SU-DHL-6 (cell line): ENCODE results near the gene TGM1.

ENCODE experiments used
- H2AFZ ChIP-seq: fragments of 200-600 bp; sonication (generic); 2 replicates; pipeline ENCODE4 v1.6.1; 2014; ENCODE audit warnings: low read depth, mild to moderate bottlenecking, moderate library complexity, mixed read lengths, antibody characterized with exemption, low read length; ENCODE audit not compliant: severe bottlenecking
- H3F3A ChIP-seq: fragments of 200-600 bp; shearing (Covaris generic); 2 replicates; pipeline ENCODE4 v1.6.0; 2016; ENCODE audit warnings: antibody characterized with exemption, mild to moderate bottlenecking; ENCODE audit not compliant: insufficient read depth
- H3K27ac ChIP-seq: fragments of 200-600 bp; sonication (generic); 2 replicates; pipeline ENCODE4 v1.5.1; 2016; ENCODE audit warnings: low read depth, mild to moderate bottlenecking, low read length, moderate library complexity, mixed read lengths
- H3K27me3 ChIP-seq: fragments of 200-600 bp; sonication (generic), shearing (Covaris generic); 2 replicates; pipeline ENCODE4 v1.6.0; 2014; ENCODE audit warnings: mild to moderate bottlenecking, low read length
- H3K36me3 ChIP-seq: fragments of 200-600 bp; sonication (generic); 2 replicates; pipeline ENCODE4 v1.6.1; 2014; ENCODE audit warnings: mild to moderate bottlenecking, low read length, mixed read lengths
- H3K4me2 ChIP-seq: fragments of 300-600, 200-600 bp; shearing (Covaris generic), sonication (generic); 2 replicates; pipeline ENCODE4 v1.6.0; 2014; ENCODE audit warnings: low read length, low read depth, mild to moderate bottlenecking; ENCODE audit not compliant: poor library complexity, severe bottlenecking
- H3K4me3 ChIP-seq: fragments of 200-600 bp; sonication (generic); 2 replicates; pipeline ENCODE4 v1.5.1; 2014; ENCODE audit warnings: antibody characterized with exemption, low read length, mild to moderate bottlenecking, mixed read lengths; ENCODE audit not compliant: insufficient read depth, poor library complexity, severe bottlenecking
- H3K79me2 ChIP-seq: fragments of 200-600 bp; sonication (generic); 2 replicates; pipeline ENCODE4 v1.6.1; 2014; ENCODE audit warnings: mild to moderate bottlenecking, low read length, moderate library complexity; ENCODE audit not compliant: insufficient read depth
- H3K9ac ChIP-seq: fragments of 200-600 bp; sonication (generic); 2 replicates; pipeline ENCODE4 v1.7.0; 2014; ENCODE audit warnings: mild to moderate bottlenecking, low read length
- H3K9me2 ChIP-seq: fragments of 200-600 bp; sonication (generic); replicated peaks from 2 replicates; pipeline ENCODE4 v1.6.1; 2014; ENCODE audit warnings: low read length; ENCODE audit not compliant: insufficient read depth
- H3K9me3 ChIP-seq: fragments of 200-600 bp; sonication (generic); 2 replicates; pipeline ENCODE4 v1.6.1; 2014; ENCODE audit warnings: low read length, mixed read lengths; ENCODE audit not compliant: insufficient read depth
- H4K20me1 ChIP-seq: fragments of 200-600 bp; sonication (generic); 2 replicates; pipeline ENCODE4 v1.6.1; 2014; ENCODE audit warnings: low read depth, mild to moderate bottlenecking, antibody characterized with exemption, low read length, moderate library complexity, mixed read lengths
- CTCF ChIP-seq: fragments of 200-600 bp; sonication (generic); IDR thresholded peaks from one replicate; pipeline ENCODE4 v1.5.1; 2017; ENCODE audit warnings: antibody characterized with exemption, mild to moderate bottlenecking, low read length, moderate library complexity; ENCODE audit not compliant: insufficient read depth, poor library complexity, severe bottlenecking
- EZH2phosphoT487 ChIP-seq: fragments of 200-600 bp; sonication (generic), shearing (Covaris generic); conservative IDR thresholded peaks from 2 replicates; pipeline ENCODE4 v1.6.1; 2018; ENCODE audit warnings: mild to moderate bottlenecking, antibody characterized with exemption, low read length, moderate library complexity, mixed read lengths

The TGM1 gene

GRCh38 chr14:24261256-24261968 is 1.6 kb downstream of the TGM1 start:
- Histone ChIP-seq H3K27ac (no peak overlapping the region), H3K27me3 (no peaks in the 10 kb centered on the region), H3K9me3 (no peaks in the 10 kb centered on the region), H3K36me3 (no peaks in the 10 kb centered on the region), H3K4me3 (no peak overlapping the region), H3K4me2 (no peak overlapping the region), H3K9ac (no peak overlapping the region), H3K79me2 (no peaks in the 10 kb centered on the region), H4K20me1 (no peaks in the 10 kb centered on the region), H3F3A (no peaks in the 10 kb centered on the region), H2AFZ (no peak overlapping the region), H3K9me2 (no peaks in the 10 kb centered on the region)
- TF ChIP-seq CTCF, result no peak
- no peak for TF ChIP-seq EZH2phosphoT487

DNA sequence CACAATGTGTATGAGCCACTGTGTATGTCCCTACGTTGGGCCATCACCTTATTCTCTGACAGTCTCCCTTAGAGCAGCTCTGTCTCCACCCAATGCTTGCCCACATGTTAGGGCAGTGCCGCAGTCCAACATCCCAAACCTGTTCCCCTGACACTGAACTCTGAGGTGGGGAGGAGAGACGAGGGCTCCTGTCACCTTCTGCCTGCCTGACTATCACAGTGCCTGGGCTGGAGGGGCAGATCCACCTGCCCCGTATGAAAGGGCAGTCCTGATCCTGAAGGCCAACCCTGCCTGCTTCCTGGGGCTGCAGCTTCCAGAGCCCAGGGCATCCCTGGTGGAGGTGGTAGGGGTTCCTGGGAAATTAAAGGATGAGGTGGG is 2.2 kb downstream of the TGM1 start:
- Histone ChIP-seq H4K20me1 (no peaks in the 10 kb centered on the region), H3K27me3 (no peaks in the 10 kb centered on the region), H3K9me2 (no peaks in the 10 kb centered on the region), H3F3A (no peaks in the 10 kb centered on the region), H3K36me3 (no peaks in the 10 kb centered on the region), H2AFZ (no peak overlapping the region), H3K9ac (no peak overlapping the region), H3K4me2 (no peak overlapping the region), H3K79me2 (no peaks in the 10 kb centered on the region), H3K9me3 (no peaks in the 10 kb centered on the region), H3K4me3 (no peak overlapping the region), H3K27ac (no peak overlapping the region)
- TF ChIP-seq CTCF (no peak), EZH2phosphoT487 (no peak)

DNA sequence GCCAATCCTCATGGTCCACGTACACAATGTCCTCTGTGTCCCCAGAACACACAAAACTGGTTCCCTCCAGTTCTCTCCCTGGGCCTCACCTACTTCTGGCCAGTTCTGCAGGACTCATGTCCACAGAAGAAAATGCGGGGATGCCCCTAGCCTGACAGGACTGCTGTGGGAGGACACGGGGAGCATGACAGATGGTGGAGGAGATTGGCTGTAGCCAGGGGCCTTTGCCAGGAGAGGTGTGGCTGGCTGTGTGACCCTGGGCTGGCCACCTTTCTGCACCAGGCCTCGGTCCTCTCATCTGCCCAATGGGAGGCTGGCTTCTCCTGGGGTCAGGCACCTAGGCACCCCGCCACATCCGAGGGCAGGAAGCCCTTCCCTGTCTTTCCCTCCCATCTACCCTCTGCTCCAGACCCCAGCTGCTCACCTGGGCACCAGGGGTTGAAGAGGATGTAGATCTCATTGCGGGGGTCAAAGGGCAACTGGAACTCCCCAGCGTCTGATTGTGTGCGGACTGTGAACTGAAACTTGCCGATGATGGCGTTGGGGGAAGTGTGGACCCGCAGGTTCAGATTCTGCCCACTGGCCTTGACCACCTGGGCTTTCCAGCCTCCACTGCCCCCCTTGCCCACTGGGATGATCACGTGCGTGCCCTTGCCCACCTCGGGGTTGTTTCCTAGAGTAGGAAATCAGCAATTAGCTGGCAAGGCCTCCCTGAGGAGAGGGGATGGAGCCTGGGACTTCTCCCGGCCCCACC is 2.8 kb downstream of the TGM1 start:
- no peaks in the 10 kb centered on the region for H3K9me2 ChIP-seq
- no peaks in the 10 kb centered on the region for H3K27me3 ChIP-seq
- no peak overlapping the region for H3K9ac ChIP-seq
- no peaks in the 10 kb centered on the region for H3K36me3 ChIP-seq
- H3K4me2 ChIP-seq, result no peak overlapping the region
- H2AFZ ChIP-seq, result no peak overlapping the region
- no peaks in the 10 kb centered on the region for H3K9me3 ChIP-seq
- no peaks in the 10 kb centered on the region for H3F3A ChIP-seq
- H4K20me1 ChIP-seq, result no peaks in the 10 kb centered on the region
- TF ChIP-seq EZH2phosphoT487 (no peak), CTCF (no peak)
- no peak overlapping the region for H3K4me3 ChIP-seq
- H3K27ac ChIP-seq, result no peak overlapping the region
- H3K79me2 ChIP-seq, result no peaks in the 10 kb centered on the region
